Activated CD4-positive, alpha-beta T cell treated with anti-CD3 and anti-CD28 coated beads, Interleukin-2, amount 50 U/mL, for 4 hours (primary cell): ENCODE results near the gene ST14.
"Not testable (repeated sequence)": the region's sequence is repeated elsewhere in the genome, so short reads cannot be mapped to it uniquely, and the experiment has no call there.

ENCODE experiments used
- DNase-seq, 2 experiments: peaks; one replicate each; pipeline ENCODE4 v3.0.0-alpha.2; 2020

Gene ST14

GRCh38 chr11:130237282-130238006 is 77.9 kb downstream of the ST14 start:
- DNase-seq: no peak

DNA sequence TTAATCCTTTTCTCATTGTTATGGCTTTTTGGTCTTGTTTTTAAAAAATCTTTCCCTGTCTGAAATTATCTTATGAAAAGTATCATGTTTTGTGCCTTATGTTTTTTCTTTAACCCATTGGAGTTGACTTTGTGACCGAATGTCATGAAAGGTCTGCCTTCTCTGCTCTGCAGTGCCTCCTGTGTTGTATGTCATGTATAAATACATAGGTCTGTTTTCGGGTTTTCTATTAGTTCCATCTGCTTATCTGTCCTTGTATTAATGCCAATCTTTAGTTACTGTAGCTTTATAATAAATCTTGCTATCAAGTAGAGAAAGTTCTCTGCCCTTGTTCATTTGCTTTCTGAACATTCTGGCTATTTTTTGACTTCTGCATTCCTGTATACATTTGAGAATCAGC is 82.1 kb downstream of the ST14 start:
- DNase-seq: no peak

DNA sequence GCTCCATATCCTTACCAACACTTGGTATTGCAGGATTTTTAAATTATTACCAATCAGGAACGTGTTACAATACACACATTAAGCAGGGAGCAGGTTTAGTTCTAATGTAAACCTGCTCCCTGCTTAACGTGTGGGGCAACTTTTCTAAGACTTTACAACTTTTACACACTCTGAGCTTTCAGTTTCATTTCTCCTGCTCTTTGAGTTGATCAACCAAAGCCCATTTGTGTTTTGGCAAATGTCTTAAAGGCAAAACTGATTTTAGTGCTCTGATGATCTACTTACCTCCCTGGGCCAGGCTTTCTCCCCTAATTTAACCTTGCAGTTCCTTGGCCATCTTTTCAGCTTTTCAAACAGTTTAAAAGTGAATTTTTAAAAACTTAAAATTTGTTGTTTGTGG is 84.2 kb downstream of the ST14 start:
- DNase-seq: no peak

DNA sequence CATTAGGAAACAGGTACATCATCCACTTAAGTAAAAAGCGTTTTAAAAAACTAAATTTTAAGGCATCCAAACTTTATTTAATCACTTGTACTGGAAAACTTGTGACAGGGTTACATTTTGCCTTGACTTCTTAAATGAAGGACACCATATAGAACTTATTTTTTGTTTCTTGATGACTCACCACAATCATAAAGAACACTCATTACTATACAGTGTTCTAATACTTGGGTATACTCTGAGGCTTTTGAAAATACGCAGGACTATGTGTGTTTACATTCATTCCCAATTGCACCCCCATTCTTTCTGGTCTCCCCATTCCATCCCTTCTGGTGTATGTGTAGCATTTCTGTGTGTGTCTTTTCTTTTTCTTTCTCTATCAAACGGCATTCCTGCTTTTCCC is 85.3 kb downstream of the ST14 start:
- no peak for DNase-seq

DNA sequence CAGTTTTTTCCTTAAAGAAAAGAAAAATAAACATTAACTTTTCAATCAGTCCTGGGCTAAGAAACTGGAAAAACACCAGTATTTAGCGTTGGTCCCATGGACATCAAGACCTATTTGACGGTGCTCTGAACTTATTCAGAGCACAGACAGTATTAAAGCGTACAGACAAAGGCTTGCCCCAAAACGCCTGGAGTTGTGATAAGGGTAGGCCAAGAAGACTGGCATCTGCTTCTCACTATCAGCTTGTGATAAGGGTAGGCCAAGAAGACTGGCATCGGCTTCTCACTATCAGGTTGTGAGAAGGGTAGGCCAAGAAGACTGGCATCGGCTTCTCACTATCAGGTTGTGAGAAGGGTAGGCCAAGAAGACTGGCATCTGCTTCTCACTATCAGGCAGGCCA is 85.8 kb downstream of the ST14 start:
- DNase-seq: not testable (repeated sequence)

GRCh38 chr11:130246270-130246669 is 86.7 kb downstream of the ST14 start:
- no peak for DNase-seq

GRCh38 chr11:130246738-130247137 is 87.2 kb downstream of the ST14 start:
- DNase-seq: no peak

DNA sequence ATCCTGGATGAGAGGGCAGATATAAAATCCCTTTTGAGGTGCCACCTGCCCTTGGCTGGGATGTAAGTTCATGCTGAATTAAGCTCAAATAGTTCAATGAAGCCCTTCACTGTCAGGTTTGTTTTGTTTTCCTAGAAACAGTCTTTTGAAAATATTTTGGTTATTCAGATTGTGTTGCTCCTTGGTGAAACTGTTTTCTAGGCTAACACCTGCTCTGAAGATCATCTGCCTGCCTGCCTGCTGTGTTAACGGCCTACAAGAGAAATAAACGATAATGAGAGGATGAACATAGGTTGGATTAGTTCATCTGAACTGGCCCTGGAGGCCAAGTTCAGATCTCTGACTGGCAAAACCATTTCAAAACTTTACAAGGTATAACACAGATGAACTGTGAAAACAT is 87.7 kb downstream of the ST14 start:
- no peak for DNase-seq

DNA sequence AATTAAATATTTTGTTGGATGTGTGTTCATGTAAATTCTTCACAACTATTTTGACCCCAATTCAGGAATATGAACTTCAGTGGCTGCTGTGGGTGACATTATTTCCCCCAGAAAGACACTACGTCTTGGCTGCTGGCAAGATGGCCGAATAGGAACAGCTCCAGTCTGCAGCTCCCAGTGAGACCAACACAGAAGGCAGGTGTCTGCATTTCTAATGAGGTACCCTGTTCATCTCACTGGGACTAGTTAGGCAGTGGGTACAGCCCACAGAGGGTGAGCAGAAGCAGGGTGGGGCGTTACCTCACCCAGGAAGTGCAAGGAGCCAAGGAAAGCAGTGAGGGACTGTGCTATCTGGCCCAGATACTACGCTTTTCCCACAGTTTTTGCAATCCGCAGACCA is 89.8 kb downstream of the ST14 start:
- no peak for DNase-seq

DNA sequence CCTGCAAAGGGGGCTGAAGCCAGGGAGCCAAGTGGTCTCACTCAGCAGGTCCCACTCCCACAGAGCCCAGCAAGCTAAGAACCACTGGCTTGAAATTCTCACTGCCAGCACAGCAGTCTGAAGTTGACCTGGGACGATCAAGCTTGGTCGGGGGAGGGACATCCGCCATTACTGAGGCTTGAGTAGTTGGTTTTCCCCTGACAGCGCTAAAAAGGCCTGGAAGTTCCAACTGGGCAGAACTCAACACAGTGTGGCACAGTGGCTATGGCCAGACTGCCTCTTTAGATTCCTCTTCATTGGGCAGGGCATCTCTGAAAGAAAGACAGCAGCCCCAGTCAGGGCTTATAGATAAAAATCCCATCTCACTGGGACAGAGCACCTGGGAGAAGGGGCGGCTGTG is 90.3 kb downstream of the ST14 start:
- DNase-seq: not testable (repeated sequence)

GRCh38 chr11:130251763-130252162 is 92.2 kb downstream of the ST14 start:
- DNase-seq: not testable (repeated sequence)
